ENCODE data around the gene SMIM45.

- TF ChIP-seq POLR2A (IDR thresholded peaks at IDR 0.05) (no peak), CTCF (IDR thresholded peaks at IDR 0.05) (no peak)
These were observed 35.3 kb downstream of the SMIM45 start for GRCh38 chr22:41987276-41987675.
